ENCODE results near the gene CUBN.

Gene CUBN

DNA sequence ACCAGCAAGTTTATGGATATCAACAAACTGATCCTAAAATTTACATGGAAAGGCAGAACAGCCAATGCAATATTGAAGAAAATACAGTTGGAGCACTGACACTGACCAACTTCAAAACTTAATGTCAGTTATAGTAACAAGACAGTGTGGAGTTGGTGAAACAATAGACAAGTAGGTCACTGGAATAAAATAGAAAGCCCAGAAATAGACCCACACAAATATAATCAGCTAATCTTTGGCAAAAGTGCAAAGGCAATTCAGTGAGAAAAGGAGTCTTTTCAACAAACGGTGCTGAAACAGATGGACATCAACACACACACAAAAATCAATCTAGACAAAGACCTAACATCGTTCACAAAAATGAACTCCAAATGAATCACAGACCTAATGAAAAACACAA is 326.1 kb downstream of the CUBN start:
- in situ Hi-C loops (cut with HindIII; ENCODE audit: low sequenced_read_pairs), result no loop called here

DNA sequence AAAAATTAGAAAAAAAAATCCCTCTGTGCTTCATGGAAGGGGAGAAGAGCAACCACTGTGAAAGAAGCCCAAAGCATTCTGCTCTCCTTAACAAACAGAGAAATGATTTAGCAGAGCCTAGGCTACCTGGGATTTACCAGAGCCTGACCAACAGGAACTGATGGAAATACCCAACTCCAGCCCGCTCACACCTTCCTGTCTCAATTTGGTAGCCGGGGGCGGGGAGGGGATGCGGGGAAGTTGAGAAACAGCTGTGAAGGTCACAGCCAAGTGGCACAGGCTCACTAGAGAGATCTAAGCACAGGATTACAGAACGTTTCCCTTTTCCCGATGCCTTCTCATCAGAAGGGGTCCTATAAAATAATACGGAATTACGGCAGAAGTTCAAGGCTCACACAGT is 330.0 kb downstream of the CUBN start:
- in situ Hi-C loops (cut with HindIII; ENCODE audit: low sequenced_read_pairs), result no loop called here

DNA sequence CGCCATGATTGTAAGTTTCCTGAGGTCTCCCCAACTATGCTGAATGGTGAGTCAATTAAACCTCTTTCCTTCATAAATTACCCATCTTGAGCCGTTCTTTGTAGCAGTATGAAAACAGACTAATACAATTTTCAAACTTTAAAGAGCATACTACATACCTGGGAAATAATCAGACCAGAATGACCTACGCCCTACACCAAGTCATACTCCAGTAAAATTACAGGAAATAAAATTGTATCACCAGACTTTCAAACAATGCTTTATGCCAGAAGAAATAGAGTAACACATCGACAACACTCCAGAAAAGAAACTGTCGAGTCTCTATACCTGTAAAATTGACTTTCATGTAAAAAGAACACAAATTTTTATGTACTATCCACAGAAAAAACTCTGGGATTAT is 331.0 kb downstream of the CUBN start:
- in situ Hi-C loops (cut with HindIII; ENCODE audit: low sequenced_read_pairs), result no loop called here

DNA sequence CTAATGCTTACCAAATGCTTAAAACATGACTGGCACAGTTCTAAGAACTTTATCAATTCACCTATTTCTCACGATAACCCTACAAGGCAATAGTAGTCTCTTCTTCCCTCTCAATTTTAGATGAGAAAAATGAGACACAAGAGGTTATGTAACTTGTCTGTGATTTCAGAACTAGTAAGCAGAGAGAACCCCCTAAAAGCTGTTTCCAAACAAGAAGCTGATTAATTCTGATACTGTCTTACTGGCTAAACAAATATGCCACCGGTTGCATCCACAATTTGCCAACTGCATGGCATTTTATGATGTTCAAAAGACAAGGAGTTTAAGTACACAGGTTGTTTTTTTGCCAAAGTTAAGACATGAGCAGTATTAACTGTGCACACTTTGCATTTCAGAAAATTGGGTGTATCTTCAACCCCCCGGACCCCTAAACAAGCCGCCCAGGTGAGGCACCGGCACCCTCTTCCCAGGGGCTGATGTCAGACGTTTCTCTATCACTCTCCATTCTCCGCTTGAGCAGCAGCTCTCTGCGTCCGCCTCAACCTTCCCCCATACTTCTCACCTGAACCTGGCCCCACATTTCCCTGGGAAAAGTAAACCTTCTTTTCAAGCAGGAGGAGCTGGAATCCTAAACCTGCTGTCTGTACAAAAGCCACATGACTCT is 334.1 kb downstream of the CUBN start:
- in situ Hi-C loops (cut with HindIII; ENCODE audit: low sequenced_read_pairs), result no loop called here

DNA sequence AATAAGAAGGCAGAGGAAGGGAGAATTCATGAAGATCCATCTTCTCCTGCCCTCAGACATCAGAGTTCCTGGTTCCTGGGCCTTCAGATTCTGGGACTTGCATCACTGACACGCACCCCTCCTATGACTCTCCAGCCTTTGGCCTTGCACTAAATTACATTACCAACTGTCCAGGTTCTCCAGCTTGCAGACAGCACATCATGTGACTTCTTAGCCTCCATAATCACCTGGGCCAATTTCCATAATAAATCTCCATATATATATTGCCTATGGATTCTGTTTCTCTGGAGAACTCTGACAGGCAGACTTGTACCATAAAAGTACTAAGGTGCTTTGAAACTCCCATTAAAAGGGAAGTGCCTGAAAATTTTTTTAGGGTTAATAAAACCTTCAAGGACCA is 335.6 kb downstream of the CUBN start:
- in situ Hi-C loops (cut with HindIII; ENCODE audit: low sequenced_read_pairs), result no loop called here

DNA sequence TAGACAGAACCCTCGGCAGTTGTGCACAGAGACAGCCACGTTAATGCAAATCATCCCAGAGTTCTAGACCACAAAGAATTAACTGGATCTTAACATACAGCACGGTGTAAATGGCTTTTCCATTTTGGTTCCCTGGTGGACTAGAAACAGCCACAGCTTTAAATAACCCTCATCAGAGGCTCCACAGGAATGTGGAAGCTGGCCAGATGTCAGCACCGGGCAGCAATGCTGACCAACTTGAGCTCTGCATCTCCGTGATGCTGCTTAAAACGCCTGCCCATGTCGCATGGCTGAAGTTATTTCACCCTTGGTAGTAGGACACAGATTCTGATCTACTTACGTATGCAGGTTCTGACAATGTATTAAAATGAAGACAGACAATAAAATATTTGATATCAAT is 336.9 kb downstream of the CUBN start:
- in situ Hi-C loops (cut with HindIII; ENCODE audit: low sequenced_read_pairs), result no loop called here

DNA sequence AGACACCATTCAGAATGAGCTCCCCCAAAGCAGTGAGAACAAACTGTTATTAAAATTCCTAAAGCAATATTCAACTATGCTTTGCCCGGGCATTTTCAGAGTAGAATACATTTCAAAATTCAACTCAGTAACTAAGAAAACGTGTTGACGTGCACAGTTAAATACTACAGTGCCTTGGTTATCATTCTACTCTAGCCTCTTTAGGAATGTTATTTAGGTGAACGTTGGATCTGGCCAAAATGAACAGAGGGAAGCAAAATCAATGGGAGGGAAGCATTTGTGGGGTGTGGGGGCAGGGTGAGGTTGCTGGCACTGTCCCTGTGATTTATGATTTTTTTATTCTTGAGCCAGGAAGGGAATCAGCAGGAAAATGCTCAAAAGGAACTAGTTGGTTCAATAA is 339.8 kb downstream of the CUBN start:
- in situ Hi-C loops (cut with HindIII; ENCODE audit: low sequenced_read_pairs), result no loop called here

DNA sequence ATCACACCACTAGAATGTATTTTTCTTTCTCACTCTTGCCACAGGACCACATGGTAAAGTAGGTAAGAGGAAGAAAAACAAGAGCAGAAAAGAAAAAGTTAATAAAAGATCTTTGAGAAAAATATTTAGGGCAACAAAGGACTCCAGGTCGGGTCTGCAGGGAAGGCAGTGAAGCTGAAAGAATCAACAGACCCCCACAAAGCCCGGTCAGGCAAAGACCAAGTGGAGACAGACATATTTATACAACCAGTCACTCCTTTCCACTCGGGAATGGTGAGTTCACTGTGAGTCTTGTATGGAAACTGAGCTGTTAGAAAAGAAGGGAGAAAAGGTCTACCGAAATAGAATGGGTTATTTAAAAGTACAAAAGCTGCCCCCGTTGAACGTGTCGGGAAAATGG is 340.4 kb downstream of the CUBN start:
- in situ Hi-C loops (cut with HindIII; ENCODE audit: low sequenced_read_pairs), result no loop called here

DNA sequence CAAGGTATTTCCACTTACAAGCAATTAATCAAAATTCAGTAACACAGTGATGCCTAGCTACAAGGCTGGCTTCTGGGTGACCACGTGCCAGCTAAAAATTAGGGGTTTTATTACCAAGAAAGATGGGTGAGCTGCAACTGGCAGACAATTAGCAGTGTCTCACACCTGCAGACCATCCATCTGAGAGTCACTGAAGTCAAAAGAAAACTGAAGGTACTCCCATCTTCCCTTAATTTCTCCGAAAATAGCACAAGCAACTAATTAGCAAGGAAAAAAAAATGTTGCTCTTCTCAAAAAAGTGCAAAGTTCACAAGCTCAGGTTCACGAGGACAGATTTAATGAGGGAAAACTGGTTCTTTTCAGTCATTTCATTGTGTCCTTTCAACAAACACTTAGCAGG is 340.8 kb downstream of the CUBN start:
- in situ Hi-C loops (cut with HindIII; ENCODE audit: low sequenced_read_pairs), result no loop called here

DNA sequence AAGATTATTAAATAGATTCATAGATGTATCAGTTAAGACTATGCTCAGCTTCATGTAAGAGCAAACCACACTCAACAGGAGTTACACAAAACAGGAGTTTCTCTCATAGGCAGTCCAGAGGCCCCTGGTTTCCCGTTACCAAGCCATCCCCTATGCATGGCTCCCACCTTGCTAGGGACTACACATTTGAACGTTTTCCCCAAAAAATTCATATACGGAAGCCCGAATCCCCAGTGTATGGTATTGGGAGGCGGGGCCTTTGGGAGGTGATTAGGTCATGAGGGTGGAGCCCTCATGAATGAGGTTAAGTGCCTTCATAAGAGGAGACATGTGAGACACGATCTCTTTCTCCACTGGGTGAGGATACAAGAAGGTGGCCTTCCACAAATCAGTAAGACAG is 341.5 kb downstream of the CUBN start:
- in situ Hi-C loops (cut with HindIII; ENCODE audit: low sequenced_read_pairs), result no loop called here

DNA sequence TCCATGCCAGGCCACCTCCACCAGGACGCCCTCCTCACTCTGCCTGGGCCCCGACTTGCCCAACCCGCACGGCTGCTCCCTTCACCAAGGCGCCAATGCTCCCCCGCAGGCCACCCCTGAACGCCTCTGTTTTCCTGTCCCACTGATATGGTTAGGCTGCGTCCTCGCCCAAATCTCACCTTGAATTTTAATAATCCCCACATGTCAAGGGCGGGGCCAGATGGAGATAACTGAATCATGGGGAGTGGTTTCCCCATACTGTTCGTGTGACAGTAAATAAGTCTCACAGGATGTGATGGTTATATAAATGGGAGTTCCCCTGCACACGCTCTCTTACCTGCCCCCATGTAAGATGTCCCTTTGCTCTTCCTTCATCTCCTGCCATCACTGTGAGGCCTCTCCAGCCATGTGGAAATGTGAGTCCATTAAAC is 342.2 kb downstream of the CUBN start:
- in situ Hi-C loops (cut with HindIII; ENCODE audit: low sequenced_read_pairs), result no loop called here

DNA sequence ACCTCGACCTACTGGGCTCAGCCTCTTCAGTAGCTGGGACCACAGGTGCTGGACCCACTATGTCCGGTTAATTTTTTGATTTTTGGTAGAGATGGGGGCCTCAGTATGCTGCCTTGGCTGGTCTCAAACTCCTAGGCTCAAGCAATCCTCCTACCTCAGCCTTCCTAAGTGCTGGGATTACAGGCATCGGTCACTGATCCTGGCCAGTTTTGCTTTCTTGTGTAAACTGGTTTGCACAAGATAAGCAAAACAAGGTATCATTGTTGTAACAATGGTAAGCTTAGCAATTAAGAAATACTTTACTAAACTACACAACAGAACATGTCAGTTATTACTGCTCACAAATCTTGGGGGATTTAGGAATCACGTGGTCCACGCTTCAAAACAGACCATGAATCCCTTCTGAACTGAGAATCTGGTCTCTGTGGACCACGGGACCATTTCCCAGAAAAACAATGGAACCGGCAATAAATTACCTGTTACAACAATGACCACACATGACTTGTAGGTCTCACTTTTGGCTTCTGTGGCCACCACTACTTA is 349.2 kb downstream of the CUBN start:
- in situ Hi-C loops (cut with HindIII; ENCODE audit: low sequenced_read_pairs), result no loop called here

DNA sequence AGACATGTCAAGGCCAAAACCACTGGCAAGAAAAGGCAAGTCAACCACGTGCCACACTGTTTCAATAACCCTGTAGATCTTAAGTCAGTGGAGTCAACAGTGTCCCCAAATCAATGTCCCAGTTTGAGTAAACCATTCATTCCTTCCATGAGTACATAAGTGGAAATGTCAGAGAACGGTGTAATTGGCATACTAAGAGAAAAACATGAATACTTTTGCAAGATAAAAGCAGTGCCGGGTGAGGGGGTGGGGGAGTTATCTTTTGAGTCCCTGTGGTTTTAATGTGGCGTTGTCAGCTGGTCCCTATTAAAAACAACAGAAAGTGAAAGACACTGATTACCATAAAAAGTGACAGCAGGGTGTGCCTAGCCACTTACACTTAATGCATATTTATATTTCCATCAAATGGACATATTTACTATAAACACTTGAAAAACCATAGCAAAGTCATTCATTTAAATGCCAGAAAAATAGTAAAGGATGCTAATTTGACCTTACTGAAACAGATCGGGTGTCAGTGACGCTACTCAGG is 350.2 kb downstream of the CUBN start:
- in situ Hi-C loops (cut with HindIII; ENCODE audit: low sequenced_read_pairs), result no loop called here

DNA sequence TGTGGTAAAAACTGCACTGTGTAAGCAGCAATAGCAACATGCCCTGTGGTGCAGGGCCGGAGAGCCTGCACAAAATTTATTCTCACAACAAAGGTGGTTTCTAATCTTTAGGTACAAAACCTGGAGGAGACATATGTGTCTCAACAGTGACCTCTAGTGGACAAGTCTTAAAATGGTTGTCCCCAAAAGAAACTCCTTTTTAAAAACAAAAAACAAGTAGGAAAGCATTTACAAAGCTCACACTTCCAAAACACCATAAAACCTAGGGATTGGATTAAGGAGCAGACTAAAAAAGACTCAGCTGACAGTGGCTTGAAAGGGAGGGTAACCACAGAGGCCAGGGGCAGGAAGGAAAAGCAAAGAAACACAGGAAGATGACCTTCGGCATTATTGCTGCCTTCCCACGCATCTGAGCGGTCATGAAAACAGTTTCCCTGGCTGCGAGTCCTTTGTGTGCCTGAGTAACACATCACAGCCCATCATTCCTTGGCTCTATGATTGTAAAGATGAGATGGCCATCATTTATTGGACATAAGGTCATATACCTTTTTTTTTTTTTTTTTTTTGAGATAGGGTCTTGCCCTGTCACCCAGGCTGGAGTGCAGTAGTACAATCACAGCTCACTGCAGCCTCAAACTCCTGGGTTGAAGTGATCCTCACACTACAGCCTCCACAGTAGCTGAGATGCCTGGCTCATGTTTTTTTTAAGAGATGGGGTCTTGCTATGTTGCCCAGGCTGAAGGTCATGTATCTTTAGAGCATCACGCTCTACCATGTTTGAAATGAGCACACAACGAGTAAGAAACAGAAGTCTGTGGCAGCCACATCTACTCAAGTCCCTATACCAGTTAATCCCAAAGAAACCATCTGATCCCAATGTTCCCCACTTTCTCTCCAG is 351.9 kb downstream of the CUBN start:
- in situ Hi-C loops (cut with HindIII; ENCODE audit: low sequenced_read_pairs), result no loop called here

DNA sequence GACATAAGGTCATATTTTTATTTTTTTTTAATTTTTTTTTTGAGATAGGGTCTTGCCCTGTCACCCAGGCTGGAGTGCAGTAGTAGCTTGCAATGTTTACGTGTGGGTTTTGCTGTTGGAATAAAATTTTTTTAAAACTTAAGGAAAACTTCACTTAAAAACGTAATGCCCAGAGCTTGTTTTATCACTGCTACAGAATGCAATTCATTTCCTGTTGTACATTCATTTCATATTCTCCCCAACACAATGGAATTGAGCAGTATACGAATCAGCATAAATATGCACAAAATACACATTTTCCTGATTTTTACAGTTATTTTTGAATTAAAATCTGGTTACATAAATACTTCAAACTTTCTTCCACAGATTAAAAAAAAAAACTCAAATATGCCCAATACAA is 352.7 kb downstream of the CUBN start:
- in situ Hi-C loops (cut with HindIII; ENCODE audit: low sequenced_read_pairs), result no loop called here

Data from DLD1 (cell line).